Measurements from ENCODE around the gene GNPTAB. TPM values are rescaled to one million over a fixed set of nuclear protein-coding genes. Genes with fewer than 3 reads are reported as not detected.

Gene GNPTAB
- total and polyA plus RNA-seq, 5 donors, result 25.6 to 53.6 (median 50.7) TPM

DNA sequence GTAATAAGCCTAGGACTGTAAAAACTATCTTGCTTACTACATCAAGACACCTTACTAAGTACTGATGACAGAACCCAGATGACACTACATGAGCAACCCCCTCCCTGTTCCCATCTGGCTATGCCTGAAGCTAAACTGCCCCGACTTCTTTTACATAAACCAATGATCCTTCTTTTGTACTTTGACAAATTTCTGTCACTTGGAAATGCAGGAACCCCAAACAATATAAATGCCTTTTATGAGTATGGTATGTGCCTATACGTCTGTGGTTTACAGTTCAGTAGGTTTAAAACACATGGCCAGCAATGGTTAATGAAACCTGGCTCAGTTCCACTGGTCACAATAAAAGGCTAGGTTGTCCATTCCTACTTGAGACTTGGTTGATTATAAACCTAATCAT lies 97.6 kb downstream of the GNPTAB start:
- intact Hi-C loops (cut with DNase I), result no loop called here

DNA sequence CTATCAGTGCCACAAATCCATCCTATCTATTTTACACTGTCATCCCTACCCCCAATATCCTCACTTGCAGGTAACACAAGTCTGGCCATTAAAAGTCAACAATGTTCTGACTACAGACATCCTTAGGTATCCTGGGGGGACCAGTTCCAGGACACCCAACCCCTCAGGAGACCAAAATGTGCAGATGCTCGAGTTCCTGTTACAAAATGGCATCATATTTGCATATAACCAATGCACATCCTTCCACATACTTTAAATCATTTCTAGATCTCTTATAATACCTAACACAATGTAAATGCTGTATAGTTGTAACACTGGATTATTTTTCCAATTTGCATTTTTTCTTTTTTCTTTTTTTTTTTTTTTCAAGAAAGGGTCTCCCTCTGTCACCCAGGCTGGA lies 98.4 kb downstream of the GNPTAB start:
- no peaks in the 10 kb centered on the region for H3K4me1 ChIP-seq (ENCODE audit: control insufficient read depth, insufficient read depth, low read length)
- ATAC-seq (no peak), DNase-seq (no peak)
- no peaks in the 10 kb centered on the region for H3K9me3 ChIP-seq (ENCODE audit: control insufficient read depth, low read length)
- 94% methylated on average over 1 of the region's 1 CpG for WGBS
- H3K27ac ChIP-seq (ENCODE audit: low read length), result no peak overlapping the region
- H3K4me3 ChIP-seq (ENCODE audit: low read length), result no peak overlapping the region
- no peaks in the 10 kb centered on the region for H3K27me3 ChIP-seq (ENCODE audit: control insufficient read depth, insufficient read depth)
- intact Hi-C loops (cut with DNase I), result no loop called here

More for the DNA sequence above, 97.6 kb downstream of the GNPTAB start:
- Histone ChIP-seq H3K4me3 (ENCODE audit: low read length) (no peak overlapping the region), H3K27ac (ENCODE audit: low read length) (no peak overlapping the region), H3K27me3 (ENCODE audit: control insufficient read depth, insufficient read depth) (no peaks in the 10 kb centered on the region), H3K9me3 (ENCODE audit: control insufficient read depth, low read length) (no peaks in the 10 kb centered on the region), H3K4me1 (ENCODE audit: control insufficient read depth, insufficient read depth, low read length) (no peaks in the 10 kb centered on the region)
- DNase-seq (no peak), ATAC-seq (no peak)
- WGBS, result 88% methylated on average over 2 of the region's 2 CpGs

DNA sequence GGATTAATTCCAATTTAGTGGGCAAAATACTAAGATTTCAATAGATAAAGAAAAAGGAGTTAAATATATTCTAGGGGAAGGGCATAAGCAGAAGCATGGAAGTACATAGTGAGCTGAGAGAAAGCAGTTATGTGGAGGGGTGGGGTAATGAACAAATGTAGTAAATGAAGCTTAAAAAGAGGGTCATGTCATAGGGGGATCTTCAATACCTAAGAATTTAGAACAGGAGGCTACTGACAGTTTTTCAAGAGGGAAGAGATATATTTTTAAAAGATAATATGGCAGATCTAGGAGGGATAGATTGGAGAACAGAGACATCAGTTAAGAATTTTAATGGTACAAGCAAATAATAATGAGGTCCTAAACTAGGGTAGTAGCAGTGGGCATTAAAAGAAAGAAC lies 100.9 kb downstream of the GNPTAB start:
- no peaks in the 10 kb centered on the region for H3K27me3 ChIP-seq (ENCODE audit: control insufficient read depth, insufficient read depth)
- no peak for ATAC-seq

DNA sequence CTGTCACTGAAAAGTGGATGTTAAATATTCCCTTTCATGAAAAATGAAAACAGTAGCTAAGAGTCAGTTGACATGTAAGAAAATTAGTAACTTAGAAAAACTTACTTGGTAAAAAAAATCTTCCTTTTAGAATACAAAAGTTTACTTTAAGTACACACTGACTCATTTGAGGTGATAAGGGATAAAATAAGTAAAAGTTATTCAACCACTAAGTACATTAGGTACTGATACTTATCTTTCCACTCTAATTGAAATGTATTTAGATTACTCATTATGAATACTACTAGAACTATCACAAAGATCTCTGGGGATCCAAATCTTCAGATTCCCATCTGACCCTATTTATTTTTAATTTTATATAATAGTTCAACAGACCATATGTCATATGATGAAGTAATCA lies 103.7 kb downstream of the GNPTAB start:
- no peak overlapping the region for H3K27ac ChIP-seq (ENCODE audit: low read length)
- H3K27me3 ChIP-seq (ENCODE audit: control insufficient read depth, insufficient read depth), result no peaks in the 10 kb centered on the region
- DNase-seq (no peak), ATAC-seq (no peak)
- H3K4me1 ChIP-seq (ENCODE audit: control insufficient read depth, insufficient read depth, low read length), result no peaks in the 10 kb centered on the region
- intact Hi-C loops (cut with DNase I), result no loop called here
- no peak overlapping the region for H3K4me3 ChIP-seq (ENCODE audit: low read length)
- no peaks in the 10 kb centered on the region for H3K9me3 ChIP-seq (ENCODE audit: control insufficient read depth, low read length)

More for the DNA sequence above, 100.9 kb downstream of the GNPTAB start:
- H3K4me3 ChIP-seq (ENCODE audit: low read length), result no peak overlapping the region
- DNase-seq, result no peak
- no peak overlapping the region for H3K27ac ChIP-seq (ENCODE audit: low read length)
- intact Hi-C loops (cut with DNase I), result no loop called here
- H3K4me1 ChIP-seq (ENCODE audit: control insufficient read depth, insufficient read depth, low read length), result no peaks in the 10 kb centered on the region
- no peaks in the 10 kb centered on the region for H3K9me3 ChIP-seq (ENCODE audit: control insufficient read depth, low read length)

DNA sequence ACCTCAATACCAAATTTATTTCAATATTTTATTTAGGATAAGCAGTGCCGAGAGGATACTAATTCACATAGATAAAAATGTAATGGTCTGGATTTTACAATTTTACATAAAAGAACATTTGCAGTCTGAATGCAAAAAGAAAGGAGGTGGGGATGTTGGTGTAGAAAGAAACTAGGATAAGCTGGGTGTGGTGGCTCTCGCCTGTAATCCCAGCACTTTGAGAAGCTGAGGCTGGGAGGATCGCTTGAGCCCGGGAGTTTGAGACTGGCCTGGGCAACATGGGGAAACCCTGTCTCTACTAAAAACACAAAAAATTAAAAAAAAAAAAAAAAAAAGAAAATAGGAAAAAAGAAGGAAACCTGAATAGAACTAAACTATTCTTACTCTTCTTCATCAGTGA lies 108.4 kb downstream of the GNPTAB start:
- 98% methylated on average over 4 of the region's 4 CpGs for WGBS
- no peak for DNase-seq
- Histone ChIP-seq H3K4me1 (ENCODE audit: control insufficient read depth, insufficient read depth, low read length) (no peaks in the 10 kb centered on the region), H3K27me3 (ENCODE audit: control insufficient read depth, insufficient read depth) (no peaks in the 10 kb centered on the region), H3K4me3 (ENCODE audit: low read length) (no peak overlapping the region), H3K9me3 (ENCODE audit: control insufficient read depth, low read length) (no peaks in the 10 kb centered on the region), H3K27ac (ENCODE audit: low read length) (no peak overlapping the region)
- no peak for ATAC-seq
- intact Hi-C loops (cut with DNase I), result no loop called here

DNA sequence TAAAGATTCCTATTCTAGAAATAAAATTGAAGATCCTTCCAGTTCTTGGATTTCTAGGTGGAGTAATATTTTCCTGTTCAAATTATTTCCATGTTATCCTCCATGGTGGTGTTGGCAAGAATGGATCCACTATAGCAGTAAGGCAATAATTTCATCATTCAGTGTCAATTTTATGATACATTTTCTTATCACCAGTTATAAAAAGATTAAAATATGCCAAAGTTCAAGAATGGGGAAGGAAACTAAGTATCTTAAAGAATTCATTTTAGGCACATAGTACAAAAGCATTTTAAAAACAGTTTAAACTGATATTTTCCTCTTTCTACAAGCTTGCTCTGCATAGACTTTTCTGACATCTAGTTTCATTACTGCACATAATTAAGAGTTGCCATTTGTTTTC lies 110.6 kb downstream of the GNPTAB start:
- ATAC-seq, result no peak
- no peaks in the 10 kb centered on the region for H3K27me3 ChIP-seq (ENCODE audit: control insufficient read depth, insufficient read depth)
- intact Hi-C loops (cut with DNase I), result no loop called here

DNA sequence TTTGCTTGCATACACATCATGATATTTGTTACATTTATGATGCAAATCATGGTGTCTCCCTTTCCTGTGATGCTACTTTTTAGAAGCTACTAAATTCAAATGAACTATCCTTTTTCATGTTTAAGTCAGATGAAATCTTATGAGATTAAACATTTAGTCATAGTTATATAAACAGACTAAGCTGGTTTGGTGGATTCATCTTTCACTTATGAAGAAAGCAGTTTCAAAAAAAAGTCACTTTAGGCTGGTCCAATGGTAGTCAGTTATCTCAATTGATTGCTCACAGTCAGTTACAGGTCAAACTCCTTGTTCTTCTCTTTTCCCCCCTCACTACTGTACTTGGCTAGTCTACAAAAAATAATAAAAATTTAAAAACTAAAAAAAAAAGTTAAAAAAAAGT lies 111.2 kb downstream of the GNPTAB start:
- no peaks in the 10 kb centered on the region for H3K4me1 ChIP-seq (ENCODE audit: control insufficient read depth, insufficient read depth, low read length)
- intact Hi-C loops (cut with DNase I), result no loop called here
- ATAC-seq, result no peak
- H3K4me3 ChIP-seq (ENCODE audit: low read length), result no peak overlapping the region
- no peaks in the 10 kb centered on the region for H3K9me3 ChIP-seq (ENCODE audit: control insufficient read depth, low read length)
- no peak for DNase-seq
- no peak overlapping the region for H3K27ac ChIP-seq (ENCODE audit: low read length)
- H3K27me3 ChIP-seq (ENCODE audit: control insufficient read depth, insufficient read depth), result no peaks in the 10 kb centered on the region

More for the DNA sequence above, 110.6 kb downstream of the GNPTAB start:
- Histone ChIP-seq H3K4me1 (ENCODE audit: control insufficient read depth, insufficient read depth, low read length) (no peaks in the 10 kb centered on the region), H3K4me3 (ENCODE audit: low read length) (no peak overlapping the region), H3K27ac (ENCODE audit: low read length) (no peak overlapping the region), H3K9me3 (ENCODE audit: control insufficient read depth, low read length) (no peaks in the 10 kb centered on the region)
- no peak for DNase-seq

DNA sequence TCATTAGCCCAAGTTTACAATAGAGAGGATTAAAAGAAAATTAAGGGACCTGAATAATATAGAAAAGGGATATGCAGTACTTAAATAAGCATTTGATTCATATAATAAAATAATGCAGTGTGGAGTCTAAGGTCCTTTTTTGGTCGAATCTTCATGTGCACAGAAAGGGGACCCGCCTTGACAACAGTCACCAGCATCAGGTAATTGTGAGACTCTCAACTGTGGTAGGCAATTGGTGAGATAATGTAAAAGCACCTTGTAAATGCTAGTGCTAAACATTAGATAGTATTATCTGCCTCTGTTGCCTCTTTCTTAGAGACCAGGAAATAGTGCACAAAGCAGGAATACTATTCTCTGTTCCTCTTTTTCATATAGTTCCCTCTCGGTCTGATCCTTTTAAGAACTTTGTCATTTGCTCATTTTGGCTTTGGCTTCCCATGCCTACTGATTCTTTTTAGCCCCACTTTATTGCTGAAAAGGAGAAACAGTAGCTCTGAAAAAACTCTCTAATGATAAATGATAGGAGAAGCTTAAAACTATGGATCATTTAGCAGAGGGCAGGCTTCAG lies 115.8 kb downstream of the GNPTAB start:
- no peaks in the 10 kb centered on the region for H3K9me3 ChIP-seq (ENCODE audit: control insufficient read depth, low read length)
- no peak overlapping the region for H3K27ac ChIP-seq (ENCODE audit: low read length)
- DNase-seq (no peak), ATAC-seq (no peak)
- H3K4me1 ChIP-seq (ENCODE audit: control insufficient read depth, insufficient read depth, low read length), result no peaks in the 10 kb centered on the region
- intact Hi-C loops (cut with DNase I), result no loop called here
- H3K4me3 ChIP-seq (ENCODE audit: low read length), result no peak overlapping the region
- 84% methylated on average over 3 of the region's 3 CpGs for WGBS
- no peaks in the 10 kb centered on the region for H3K27me3 ChIP-seq (ENCODE audit: control insufficient read depth, insufficient read depth)

DNA sequence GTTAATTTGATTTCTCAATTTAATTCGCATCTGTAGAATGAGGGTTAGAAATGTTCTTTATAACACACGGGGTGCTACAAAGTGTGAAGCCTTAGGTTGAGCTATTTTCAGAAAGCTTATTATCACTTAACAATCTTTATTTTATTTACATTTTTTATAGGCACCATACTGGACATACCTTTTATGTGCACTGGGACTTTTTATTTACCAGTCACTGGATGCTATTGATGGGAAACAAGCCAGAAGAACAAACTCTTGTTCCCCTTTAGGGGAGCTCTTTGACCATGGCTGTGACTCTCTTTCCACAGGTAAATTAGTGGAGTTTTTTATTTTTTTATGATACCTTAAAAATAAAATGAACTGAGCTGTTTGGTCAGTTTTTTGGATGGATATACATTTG lies 116.8 kb downstream of the GNPTAB start:
- Histone ChIP-seq H3K4me3 (ENCODE audit: low read length) (no peak overlapping the region), H3K27me3 (ENCODE audit: control insufficient read depth, insufficient read depth) (no peaks in the 10 kb centered on the region), H3K4me1 (ENCODE audit: control insufficient read depth, insufficient read depth, low read length) (no peaks in the 10 kb centered on the region), H3K27ac (ENCODE audit: low read length) (no peak overlapping the region), H3K9me3 (ENCODE audit: control insufficient read depth, low read length) (no peaks in the 10 kb centered on the region)
- ATAC-seq (no peak), DNase-seq (no peak)
- intact Hi-C loops (cut with DNase I), result no loop called here
- 79% methylated on average over 2 of the region's 2 CpGs for WGBS

DNA sequence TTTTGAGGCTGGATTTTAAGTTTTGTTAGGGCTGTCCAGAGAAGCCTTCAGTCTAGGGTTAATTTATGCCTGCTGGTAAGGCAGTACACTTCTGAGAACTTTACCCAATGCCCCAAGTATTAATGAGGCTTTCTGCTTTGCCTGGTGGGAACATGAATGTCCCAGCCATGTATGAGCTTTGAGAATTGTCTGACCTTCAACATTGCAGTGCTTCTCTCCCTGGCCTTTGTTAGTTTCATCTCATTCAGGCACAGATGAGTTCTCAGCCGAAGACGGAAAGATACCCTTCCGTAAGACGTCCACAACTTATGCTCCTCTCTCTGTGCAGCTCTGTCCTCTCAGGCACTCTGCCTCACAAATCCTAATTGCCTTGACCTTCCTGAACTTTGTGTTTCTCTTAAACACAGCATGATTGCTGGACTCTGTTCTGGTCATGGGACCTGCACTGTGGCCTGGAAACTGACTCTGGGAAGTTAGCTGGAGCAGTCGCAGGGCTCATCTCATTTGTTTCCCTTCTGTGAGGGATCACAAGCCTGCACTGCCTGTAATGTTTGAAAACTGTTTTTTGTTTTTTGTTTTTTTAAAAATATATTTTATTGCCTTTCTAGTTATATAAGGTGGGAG lies 117.6 kb downstream of the GNPTAB start:
- Histone ChIP-seq H3K27me3 (ENCODE audit: control insufficient read depth, insufficient read depth) (no peaks in the 10 kb centered on the region), H3K4me3 (ENCODE audit: low read length) (no peak overlapping the region)

DNA sequence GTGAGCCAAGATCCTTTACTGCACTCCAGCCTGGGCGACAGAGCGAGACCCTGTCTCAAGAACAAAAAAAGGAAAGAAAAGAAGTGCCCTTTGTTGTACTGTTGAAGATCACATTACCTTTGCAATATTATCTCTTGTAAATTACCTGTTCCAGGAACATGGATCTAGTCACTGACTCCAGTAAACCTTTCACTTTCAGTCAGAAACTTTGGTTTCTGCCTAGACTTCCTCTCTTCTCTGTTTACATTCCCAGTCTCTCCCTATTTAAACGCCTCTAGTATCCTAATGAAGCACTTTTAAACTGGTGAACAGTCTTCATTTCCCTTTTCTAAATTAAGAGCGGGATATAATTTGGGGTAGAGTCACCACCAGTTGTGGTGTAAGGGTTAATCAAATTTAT lies 120.5 kb downstream of the GNPTAB start:
- Histone ChIP-seq H3K4me3 (ENCODE audit: low read length) (no peak overlapping the region), H3K4me1 (ENCODE audit: control insufficient read depth, insufficient read depth, low read length) (peaks cover 2% of the 10 kb centered on the region), H3K27me3 (ENCODE audit: control insufficient read depth, insufficient read depth) (no peaks in the 10 kb centered on the region), H3K27ac (ENCODE audit: low read length) (no peak overlapping the region), H3K9me3 (ENCODE audit: control insufficient read depth, low read length) (no peaks in the 10 kb centered on the region)
- DNase-seq (no peak), ATAC-seq (no peak)
- 89% methylated on average over 4 of the region's 4 CpGs for WGBS
- intact Hi-C loops (cut with DNase I), result no loop called here

More for the DNA sequence above, 117.6 kb downstream of the GNPTAB start:
- Histone ChIP-seq H3K4me1 (ENCODE audit: control insufficient read depth, insufficient read depth, low read length) (no peaks in the 10 kb centered on the region), H3K27ac (ENCODE audit: low read length) (peak overlapping the region; percentile 73), H3K9me3 (ENCODE audit: control insufficient read depth, low read length) (no peaks in the 10 kb centered on the region)
- 29% methylated on average over 5 of the region's 5 CpGs for WGBS
- peak in 2 of 3 donors; percentile 45 to 49 for DNase-seq
- intact Hi-C loops (cut with DNase I), result no loop called here
- ATAC-seq, result peak; percentile 69 to 90

Measured in right cardiac atrium (tissue), 5 donors.